HepG2 (cell line): Measurements from ENCODE around the gene ETV6. TPM values are rescaled to one million over a fixed set of nuclear protein-coding genes. Genes with fewer than 3 reads are reported as not detected.

Source experiments
- ATAC-seq: fragments of 200-7000 bp; cut with Tn5 transposase; 3 replicates; pipeline ENCODE4 v1.9.1; 2020; ENCODE audit warnings: mild to moderate bottlenecking, moderate library complexity
- BruUV-seq: library from RNA; stranded (reverse); fragments of 400-500 nt; replicated peaks from 2 replicates; lab custom pipeline; 2021; lab: Mats Ljungman, UMichigan
- CTCF ChIA-PET: fragments of 300-600 bp; formaldehyde crosslinking; extraction: SDS; loops from one replicate; lab custom pipeline; 2021; ENCODE audit warnings: low total read pairs, inconsistent platforms, low intra/inter-chr PET ratio; lab: Yijun Ruan, JAX
- POLR2A ChIA-PET: fragments of 350-600 bp; sonication (Branson Sonifier 250); formaldehyde crosslinking; loops from one replicate; lab custom pipeline; 2020; ENCODE audit warnings: antibody characterized with exemption, inconsistent platforms; lab: Yijun Ruan, JAX
- DNase-seq: peaks from one replicate; pipeline ENCODE4 v3.0.0-alpha.2; 2015; ENCODE audit warnings: low spot score
- FAIRE-seq: peaks from 3 replicates; lab custom pipeline; 2011; peaks lifted over from hg19 to GRCh38; lab: Jason Lieb, UNC
- H2AFZ ChIP-seq: one replicate; pipeline ENCODE4 v1.6.1; 2011; ENCODE audit warnings: low read length, inconsistent platforms
- H3K27ac ChIP-seq: fragments of 300-600 bp; 3 replicates; pipeline ENCODE4 v1.8.0; 2011; ENCODE audit warnings: mixed run types, mild to moderate bottlenecking, mixed read lengths, low read length, inconsistent platforms; ENCODE audit not compliant: insufficient read depth; ENCODE audit errors: extremely low read length
- H3K27me3 ChIP-seq, 2 experiments: fragments of 200-600 bp in 1 of 2; 2 replicates in 1 of 2; 3 replicates in 1 of 2; pipeline versions ENCODE4 v1.6.0 to v1.8.0; 2011; ENCODE audit warnings: low read length in 2 of 2, mild to moderate bottlenecking in 2 of 2, moderate library complexity in 2 of 2, inconsistent platforms in 1 of 2; ENCODE audit not compliant: insufficient read depth in 2 of 2, control insufficient read depth in 1 of 2
- H3K36me3 ChIP-seq, 2 experiments: fragments of 200-600 bp in 1 of 2; replicated peaks in 1 of 2; 2 replicates in 1 of 2; 3 replicates in 1 of 2; pipeline versions ENCODE4 v1.5.1 to v1.8.0; 2011; ENCODE audit warnings: low read length in 2 of 2, inconsistent platforms in 1 of 2; ENCODE audit not compliant: insufficient read depth in 2 of 2, control insufficient read depth in 1 of 2
- H3K4me1 ChIP-seq: 2 replicates; pipeline ENCODE4 v1.5.1; 2012; ENCODE audit warnings: low read length, inconsistent platforms; ENCODE audit not compliant: insufficient read depth
- H3K4me2 ChIP-seq: 2 replicates; pipeline ENCODE4 v1.6.0; 2011; ENCODE audit warnings: low read depth, low read length, inconsistent platforms
- H3K4me3 ChIP-seq, 3 experiments: fragments of 200-600 bp in 1 of 3; sonication (generic), shearing (Covaris generic) in 1 of 3; replicated peaks in 1 of 3; 2 replicates each; pipeline ENCODE4 v1.5.1; 2011 to 2016; ENCODE audit warnings: low read length in 3 of 3, inconsistent platforms in 2 of 3, low read depth in 2 of 3, mild to moderate bottlenecking in 2 of 3, control low read depth in 1 of 3, mixed read lengths in 1 of 3; ENCODE audit not compliant: insufficient read depth in 1 of 3
- H3K79me2 ChIP-seq: one replicate; pipeline ENCODE4 v1.6.1; 2011; ENCODE audit warnings: low read length, inconsistent platforms; ENCODE audit not compliant: insufficient read depth
- H3K9ac ChIP-seq: 2 replicates; pipeline ENCODE4 v1.6.0; 2011; ENCODE audit warnings: mild to moderate bottlenecking, low read depth, low read length, inconsistent platforms; ENCODE audit not compliant: insufficient read depth
- H3K9me3 ChIP-seq: 2 replicates; pipeline ENCODE4 v1.5.1; 2012; ENCODE audit warnings: mild to moderate bottlenecking, low read length
- H4K20me1 ChIP-seq: 2 replicates; pipeline ENCODE4 v1.6.0; 2011; ENCODE audit warnings: inconsistent platforms, mild to moderate bottlenecking, low read length, moderate library complexity; ENCODE audit not compliant: insufficient read depth
- CREBL2 ChIP-seq: sonication (generic); formaldehyde crosslinking; IDR thresholded peaks from 2 replicates; pipeline ENCODE4 v1.8.1; 2023; ENCODE audit warnings: missing genetic modification reagents, mild to moderate bottlenecking, borderline replicate concordance
- CTCF ChIP-seq: sonication (generic); formaldehyde crosslinking; IDR thresholded peaks from 2 replicates; pipeline ENCODE4 v1.5.0; 2020; ENCODE audit warnings: mild to moderate bottlenecking, missing genetic modification reagents, moderate library complexity
- GTF2F1 ChIP-seq: fragments of 150-350 bp; IDR thresholded peaks from 2 replicates; pipeline ENCODE4 v1.6.1; 2014; ENCODE audit warnings: low read length
- ISX ChIP-seq: sonication (generic); formaldehyde crosslinking; conservative IDR thresholded peaks from 2 replicates; pipeline ENCODE4 v1.5.0; 2020; ENCODE audit warnings: missing genetic modification reagents
- MIER3 ChIP-seq: IDR thresholded peaks from 2 replicates; pipeline ENCODE4 v1.6.1; 2016; ENCODE audit warnings: missing compliant biosample characterization, borderline replicate concordance
- NCOR1 ChIP-seq: fragments of 200-600 bp; sonication (generic); IDR thresholded peaks from 2 replicates; pipeline ENCODE4 v1.7.0; 2017; ENCODE audit warnings: antibody characterized with exemption, low read length, borderline replicate concordance
- PHF20 ChIP-seq: sonication (generic); formaldehyde crosslinking; IDR thresholded peaks from 2 replicates; pipeline ENCODE4 v1.5.0; 2020; ENCODE audit warnings: mild to moderate bottlenecking, missing genetic modification reagents
- RBAK ChIP-seq: sonication (generic); formaldehyde crosslinking; IDR thresholded peaks from 2 replicates; pipeline ENCODE4 v1.5.1; 2020; ENCODE audit warnings: mild to moderate bottlenecking, missing genetic modification reagents
- SRSF4 ChIP-seq: fragments of 200-400 bp; formaldehyde crosslinking; IDR thresholded peaks from one replicate; pipeline ENCODE4 v1.6.1; 2018; ENCODE audit warnings: mild to moderate bottlenecking, low read depth, low read length, moderate library complexity; ENCODE audit not compliant: poor library complexity, severe bottlenecking
- U2AF2 ChIP-seq: fragments of 200-400 bp; formaldehyde crosslinking; IDR thresholded peaks from 2 replicates; pipeline ENCODE4 v1.6.1; 2017; ENCODE audit warnings: low read depth, mild to moderate bottlenecking, low read length
- ZNF256 ChIP-seq: sonication (generic); formaldehyde crosslinking; conservative IDR thresholded peaks from 2 replicates; pipeline ENCODE4 v1.4.0; 2020; ENCODE audit warnings: missing genetic modification reagents
- ZNF451 ChIP-seq: sonication (generic); formaldehyde crosslinking; IDR thresholded peaks from 2 replicates; pipeline ENCODE4 v1.5.0; 2020; ENCODE audit warnings: mild to moderate bottlenecking, missing genetic modification reagents
- ZNF766 ChIP-seq: sonication (generic); formaldehyde crosslinking; IDR thresholded peaks from 2 replicates; pipeline ENCODE4 v1.5.0; 2020; ENCODE audit warnings: missing genetic modification reagents, borderline replicate concordance
- ZSCAN30 ChIP-seq: sonication (generic); formaldehyde crosslinking; IDR thresholded peaks from 2 replicates; pipeline ENCODE4 v1.5.0; 2020; ENCODE audit warnings: mild to moderate bottlenecking, missing genetic modification reagents
- WGBS: methylation state at CpG from one replicate; pipeline ENCODE4 v1.1.6; 2017; ENCODE audit warnings: low lambda C conversion rate; 5-methylcytosine and 5-hydroxymethylcytosine counted together
- in situ Hi-C: cut with HindIII; loops from 2 replicates; pipeline ENCODE4 v1.10.0; 2017; ENCODE audit warnings: low pct_unique_long_range_greater_than_20kb; ENCODE audit not compliant: extremely low pct_ligation_motif_present
- intact Hi-C: fragments of 100-400 bp; cut with micrococcal nuclease; formaldehyde crosslinking; loops from one replicate; pipeline ENCODE4 v1.10.0; 2022; ENCODE audit not compliant: unreplicated experiment
- polyA plus RNA-seq, 8 experiments: library from polyadenylated mRNA; depleted of rRNA in 3 of 8; stranded (reverse) in 7 of 8; unstranded in 1 of 8; fragments of >200 nt; fragmentation: Illumina TruSeq in 4 of 8; extraction: Trizol in 4 of 8; gene quantifications; 2 replicates each; pipeline versions ENCODE4 v1.2.1 to v1.2.3, GENCODE V29; 2011 to 2016; ENCODE audit warnings: low read depth in 4 of 8, missing spikeins in 1 of 8, mixed read lengths in 1 of 8; ENCODE audit not compliant: insufficient read depth in 1 of 8
- total RNA-seq, 5 experiments: library from RNA; depleted of rRNA; stranded (reverse); fragments of >200 nt; fragmentation: Illumina TruSeq; extraction: Trizol; gene quantifications; 2 replicates each; pipeline ENCODE4 v1.2.3, GENCODE V29; 2016; ENCODE audit warnings: low read depth in 1 of 5
- TF ChIP-seq, protein P1 (sequence below): sonication (generic); formaldehyde crosslinking; IDR thresholded peaks from 2 replicates; pipeline ENCODE4 v1.5.0; 2020; ENCODE audit warnings: missing genetic modification reagents, mild to moderate bottlenecking, borderline replicate concordance
- TF ChIP-seq, protein P2 (sequence below): IDR thresholded peaks from 2 replicates; pipeline ENCODE4 v1.6.1; 2018; ENCODE audit warnings: missing genetic modification reagents, mild to moderate bottlenecking, missing compliant biosample characterization

The ETV6 gene
- total and polyA plus RNA-seq, 2 of the 13 experiments (the other 11 are each of a cell fraction or from before 2014, with no cell fraction given) = 2.2 to 3.0 TPM

DNA sequence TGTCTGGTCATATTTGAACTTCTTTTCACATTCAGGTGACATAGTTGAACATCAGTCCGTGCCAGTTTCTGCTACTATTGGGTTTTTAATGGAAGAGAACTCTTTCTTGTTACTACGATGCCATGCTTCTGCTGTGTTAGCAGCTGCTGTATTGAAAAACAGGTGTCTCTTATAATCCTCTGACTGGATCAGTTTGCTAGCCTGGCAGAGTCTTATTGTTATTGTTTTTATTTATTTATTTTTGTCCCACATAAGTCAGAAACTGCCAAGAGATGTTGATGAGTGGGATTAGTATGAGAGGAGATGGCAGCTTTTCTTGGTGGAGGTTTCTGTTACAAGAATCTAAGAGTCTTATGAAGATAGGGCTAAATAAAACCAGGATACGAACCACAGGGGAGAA, 14.6 kb downstream of the ETV6 start:
- 88% methylated on average over 3 of the region's 3 CpGs for WGBS
- H3K27me3 ChIP-seq = no peaks in the 10 kb centered on the region
- H2AFZ ChIP-seq = no peak overlapping the region
- no peaks in the 10 kb centered on the region; the same call in 1 of the 2 replicates for H4K20me1 ChIP-seq
- H3K36me3 ChIP-seq = no peaks in the 10 kb centered on the region; a peak in 1 of 5 replicates
- in situ Hi-C loops (no loop called here), intact Hi-C loops (no loop called here)
- FAIRE-seq = no peak
- no TSS peak for BruUV-seq
- POLR2A ChIA-PET = no interaction called here
- H3K4me2 ChIP-seq = no peak overlapping the region
- no peak overlapping the region for H3K9ac ChIP-seq
- no peak for ATAC-seq
- H3K79me2 ChIP-seq = no peaks in the 10 kb centered on the region
- no peaks in the 10 kb centered on the region for H3K9me3 ChIP-seq
- no peak overlapping the region for H3K27ac ChIP-seq
- peaks cover 6% of the 10 kb centered on the region; the same call in 1 of the 2 replicates for H3K4me1 ChIP-seq
- H3K4me3 ChIP-seq = no peak overlapping the region
- CTCF ChIA-PET = no interaction called here
- DNase-seq = no peak
- no peak for TF ChIP-seq CREBL2 (CRISPR knock-in tag)
- TF ChIP-seq MIER3 (CRISPR knock-in tag) = no peak
- no peak for TF ChIP-seq RBAK (CRISPR knock-in tag)
- no peak for TF ChIP-seq GTF2F1
- TF ChIP-seq ZNF256 = no peak
- TF ChIP-seq CTCF (CRISPR knock-in tag) = no peak
- TF ChIP-seq ZNF451 (CRISPR knock-in tag) = no peak
- TF ChIP-seq U2AF2 = no peak
- TF ChIP-seq ISX (CRISPR knock-in tag) = no peak
- no peak for TF ChIP-seq ZNF766 (CRISPR knock-in tag)
- TF ChIP-seq, protein P1, sequence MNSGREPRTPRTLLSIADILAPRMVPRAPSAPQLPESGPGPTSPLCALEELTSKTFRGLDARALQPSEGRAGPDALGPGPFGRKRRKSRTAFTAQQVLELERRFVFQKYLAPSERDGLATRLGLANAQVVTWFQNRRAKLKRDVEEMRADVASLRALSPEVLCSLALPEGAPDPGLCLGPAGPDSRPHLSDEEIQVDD (CRISPR knock-in tag) = no peak
- no peak for TF ChIP-seq NCOR1
- TF ChIP-seq ZSCAN30 (CRISPR knock-in tag) = no peak
- TF ChIP-seq PHF20 = no peak
- TF ChIP-seq, protein P2, sequence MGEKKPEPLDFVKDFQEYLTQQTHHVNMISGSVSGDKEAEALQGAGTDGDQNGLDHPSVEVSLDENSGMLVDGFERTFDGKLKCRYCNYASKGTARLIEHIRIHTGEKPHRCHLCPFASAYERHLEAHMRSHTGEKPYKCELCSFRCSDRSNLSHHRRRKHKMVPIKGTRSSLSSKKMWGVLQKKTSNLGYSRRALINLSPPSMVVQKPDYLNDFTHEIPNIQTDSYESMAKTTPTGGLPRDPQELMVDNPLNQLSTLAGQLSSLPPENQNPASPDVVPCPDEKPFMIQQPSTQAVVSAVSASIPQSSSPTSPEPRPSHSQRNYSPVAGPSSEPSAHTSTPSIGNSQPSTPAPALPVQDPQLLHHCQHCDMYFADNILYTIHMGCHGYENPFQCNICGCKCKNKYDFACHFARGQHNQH (CRISPR knock-in tag) = no peak
- no peak for TF ChIP-seq SRSF4
